GM23248 (cell line): ENCODE measurements around the gene EIF4E2.

Experiments
- EZH2 ChIP-seq: fragments of 200-600 bp; sonication (generic); IDR thresholded peaks from 2 replicates; pipeline ENCODE4 v1.6.1; 2018; ENCODE audit warnings: antibody characterized with exemption, mild to moderate bottlenecking; ENCODE audit not compliant: insufficient read depth, poor library complexity, severe bottlenecking
- EZH2phosphoT487 ChIP-seq: fragments of 200-600 bp; sonication (generic); IDR thresholded peaks from 2 replicates; pipeline ENCODE4 v1.6.1; 2018; ENCODE audit warnings: antibody characterized with exemption, moderate library complexity, mild to moderate bottlenecking, low read depth; ENCODE audit not compliant: insufficient read depth

GRCh38 chr2:232541961-232542714, 8.4 kb upstream of the EIF4E2 start:
- TF ChIP-seq EZH2 (no peak), EZH2phosphoT487 (no peak)
